GM21367 (cell line): ENCODE measurements around the gene ADCY2.

Source experiments
- ATAC-seq: cut with Tn5 transposase; IDR thresholded peaks from one replicate; pipeline ENCODE4 v1.9.1; 2021; ENCODE audit not compliant: unreplicated experiment

Gene ADCY2

GRCh38 chr5:7585807-7586206, 189.9 kb downstream of the ADCY2 start:
- ATAC-seq = no peak

DNA sequence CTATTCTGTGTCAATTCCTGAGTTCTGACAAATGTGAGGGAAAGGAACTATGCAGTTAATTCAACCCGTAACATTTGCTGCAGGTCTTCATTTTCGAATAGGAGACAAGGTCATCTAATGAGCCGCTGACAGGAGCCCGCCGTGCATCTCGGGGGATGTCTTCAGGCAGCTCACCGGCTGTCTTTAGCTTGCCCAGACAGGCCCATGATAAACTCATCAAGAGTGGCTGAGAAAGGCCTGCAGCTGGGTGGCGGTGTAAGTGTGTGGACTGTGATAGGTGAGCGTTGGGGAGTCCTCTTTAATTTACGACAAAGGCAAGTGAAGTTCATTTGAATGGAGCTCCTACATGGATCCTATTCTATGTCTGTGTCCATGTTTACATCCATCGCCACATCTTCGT, 190.5 kb downstream of the ADCY2 start:
- ATAC-seq = no peak

DNA sequence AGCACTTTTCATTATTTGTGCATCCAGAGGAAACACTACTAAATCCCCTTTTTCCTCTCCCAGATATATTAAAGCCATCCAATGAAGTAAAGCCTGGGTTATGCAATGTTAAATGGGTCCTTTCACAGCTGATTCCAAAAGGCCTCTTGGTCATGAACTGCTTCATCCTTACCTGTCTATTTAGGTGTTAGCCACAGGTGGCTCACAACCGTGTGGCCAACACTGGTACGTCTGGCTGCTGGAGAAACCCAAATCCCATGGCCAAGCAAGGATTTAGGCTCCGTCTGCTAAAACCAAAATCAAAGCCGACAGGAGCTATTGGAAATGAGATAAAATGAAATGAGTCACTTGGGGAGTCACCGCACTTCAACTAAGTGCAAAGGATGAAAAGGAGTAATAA, 193.9 kb downstream of the ADCY2 start:
- no peak for ATAC-seq

- no peak for ATAC-seq
Observed at GRCh38 chr5:7592910-7593309, 197.0 kb downstream of the ADCY2 start.

DNA sequence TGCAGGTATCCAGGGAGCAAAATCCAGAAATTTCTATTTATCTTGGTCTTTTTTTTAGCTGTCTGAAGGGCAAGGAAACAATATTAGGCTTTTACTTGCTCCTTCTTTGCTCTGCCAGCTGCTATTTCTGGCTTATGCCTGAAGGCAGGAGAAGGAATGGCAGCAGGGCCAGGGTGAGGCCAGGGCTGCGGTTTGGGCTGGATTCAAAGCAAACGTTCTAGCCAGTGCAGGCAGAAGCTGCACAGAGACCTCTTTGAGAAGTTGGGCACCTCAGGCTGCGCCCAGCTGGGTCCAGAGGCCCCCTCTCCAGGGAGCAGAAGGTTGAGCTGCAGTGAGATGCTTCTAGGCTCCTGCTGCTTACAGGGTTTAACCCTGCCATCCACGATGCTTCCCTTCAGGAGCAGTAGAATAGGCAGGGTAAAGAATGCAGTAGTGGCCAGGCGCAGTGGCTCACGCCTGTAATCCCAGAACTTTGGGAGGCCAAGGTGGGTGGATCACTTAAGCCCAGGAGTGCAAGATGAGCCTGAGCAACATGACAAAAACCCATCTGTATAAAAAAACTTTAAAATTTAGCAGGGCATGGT, 201.2 kb downstream of the ADCY2 start:
- no peak for ATAC-seq

- ATAC-seq = no peak
Observed at GRCh38 chr5:7606840-7607465, 211.0 kb downstream of the ADCY2 start.

GRCh38 chr5:7608772-7609171, 212.8 kb downstream of the ADCY2 start:
- no peak for ATAC-seq

DNA sequence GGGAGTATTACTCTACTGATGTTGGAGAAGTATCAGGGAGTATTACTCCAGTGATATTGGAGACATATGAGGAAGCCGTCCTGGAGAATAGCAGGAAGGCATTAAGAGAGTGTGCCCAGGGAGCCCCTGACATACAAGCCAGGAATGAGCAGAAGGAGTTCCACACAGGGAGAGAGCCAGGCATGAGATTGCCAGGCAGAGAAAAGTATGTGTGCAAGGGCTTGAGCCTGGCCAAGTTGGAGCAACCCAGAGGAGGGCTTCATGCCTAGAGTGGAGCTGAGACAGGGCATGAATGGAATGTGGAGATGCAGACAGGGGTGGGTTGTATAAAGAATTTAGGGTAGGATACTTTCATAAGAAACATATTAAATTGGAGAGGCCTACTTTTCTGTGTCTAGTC, 213.8 kb downstream of the ADCY2 start:
- no peak for ATAC-seq

GRCh38 chr5:7610531-7611177, 214.7 kb downstream of the ADCY2 start:
- ATAC-seq = no peak

GRCh38 chr5:7611518-7611917, 215.6 kb downstream of the ADCY2 start:
- no peak for ATAC-seq

- ATAC-seq = no peak
Observed at GRCh38 chr5:7615566-7616061, 219.7 kb downstream of the ADCY2 start.

- no peak for ATAC-seq
Observed at GRCh38 chr5:7616897-7617296, 221.0 kb downstream of the ADCY2 start.

- no peak for ATAC-seq
Observed at GRCh38 chr5:7622498-7622897, 226.6 kb downstream of the ADCY2 start.

DNA sequence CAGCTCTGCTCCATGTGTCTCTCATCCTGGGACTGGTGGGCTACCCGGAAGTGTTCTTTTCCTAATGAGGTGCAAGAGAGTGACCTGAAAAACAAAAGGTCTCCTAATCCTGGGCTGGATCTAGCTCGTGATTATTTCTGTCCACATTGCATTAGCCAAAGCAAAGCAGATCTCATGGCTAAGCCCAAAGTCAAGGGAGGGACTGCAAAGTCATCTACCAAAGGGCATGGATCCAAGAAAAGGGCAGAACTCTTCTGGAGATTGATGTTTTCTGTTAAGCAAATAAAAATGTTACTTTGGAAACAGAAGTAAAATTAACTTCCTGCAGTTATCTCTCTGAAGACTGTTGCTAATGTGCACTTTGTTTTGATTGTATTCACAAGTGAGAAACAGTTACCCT, 229.8 kb downstream of the ADCY2 start:
- ATAC-seq = no peak

DNA sequence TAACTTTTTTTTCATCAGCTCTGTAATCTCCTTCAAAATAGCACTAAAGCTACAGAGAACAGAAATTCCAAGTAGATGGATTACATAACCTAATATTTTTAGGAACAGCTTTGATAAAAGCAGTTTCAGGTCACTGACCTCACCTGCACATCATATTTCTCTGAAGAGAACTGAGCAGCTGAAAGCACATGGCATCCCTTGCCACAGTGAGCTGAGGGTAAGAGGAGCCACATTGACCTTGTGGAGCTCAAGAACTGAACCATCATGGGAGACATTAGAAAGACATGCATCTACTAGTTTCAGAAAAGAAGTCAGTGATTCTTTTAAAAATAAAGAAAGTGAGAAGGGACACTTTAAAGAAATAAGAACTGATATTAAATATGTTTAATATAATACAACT, 232.3 kb downstream of the ADCY2 start:
- no peak for ATAC-seq

DNA sequence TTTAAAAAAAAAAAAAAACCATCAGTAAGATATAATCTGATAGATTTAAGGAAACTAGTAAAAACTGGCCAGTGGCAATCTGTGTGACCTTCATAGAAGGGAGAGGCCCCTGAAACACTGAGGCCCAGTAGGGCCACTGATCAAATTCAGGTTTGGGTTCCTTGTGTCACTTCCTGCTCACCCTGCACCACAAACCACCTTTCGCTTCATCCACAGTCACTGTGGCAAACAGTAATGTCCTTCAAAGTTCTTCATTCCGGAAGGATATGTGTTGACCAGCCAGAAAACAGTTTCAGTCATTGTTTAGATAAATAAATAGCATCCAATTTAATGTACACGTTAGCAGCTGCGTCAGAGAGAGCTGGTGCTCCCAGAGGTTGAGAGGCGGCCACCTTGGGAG, 232.9 kb downstream of the ADCY2 start:
- ATAC-seq = no peak

DNA sequence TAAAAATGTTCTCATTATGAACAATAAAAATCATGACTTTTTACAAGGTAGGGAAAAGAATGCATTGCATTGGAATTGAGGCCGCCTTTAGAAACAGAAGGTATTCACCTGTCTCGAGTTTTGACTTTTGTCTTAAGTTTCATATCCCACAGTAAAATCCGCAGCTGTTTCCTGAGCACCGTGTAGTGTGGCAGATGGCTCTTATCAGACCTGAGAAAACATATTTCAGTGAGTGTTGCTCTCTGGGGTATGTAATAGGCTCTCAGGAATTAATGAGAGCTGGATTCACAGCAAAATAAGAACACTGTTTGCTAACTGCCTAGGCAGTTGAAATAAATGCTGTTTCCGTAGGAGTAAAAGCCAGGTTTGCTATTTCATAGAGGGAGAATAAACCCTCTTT, 233.6 kb downstream of the ADCY2 start:
- ATAC-seq = no peak

DNA sequence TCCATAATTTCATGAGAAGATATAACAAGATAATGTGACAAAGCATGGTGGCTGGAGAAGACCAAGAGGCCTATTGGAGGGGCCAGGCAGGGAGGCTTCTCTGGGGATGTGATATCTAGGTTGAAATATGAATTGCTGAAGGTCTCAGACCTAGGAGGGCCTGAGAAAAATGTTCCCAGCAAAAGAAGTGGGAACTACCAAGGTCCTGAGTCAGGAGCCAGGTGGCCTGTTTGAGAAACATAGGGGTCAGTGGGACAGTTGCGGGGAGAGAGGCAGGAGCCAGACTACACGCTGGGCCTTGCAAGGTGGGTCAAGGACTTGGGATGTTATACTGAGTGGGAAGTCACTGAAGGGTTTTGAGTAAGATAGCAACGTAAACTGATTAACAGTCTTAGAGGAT, 238.9 kb downstream of the ADCY2 start:
- no peak for ATAC-seq

- ATAC-seq = no peak
Observed at GRCh38 chr5:7638456-7638855, 242.5 kb downstream of the ADCY2 start.

GRCh38 chr5:7642029-7642428, 246.1 kb downstream of the ADCY2 start:
- ATAC-seq = no peak

GRCh38 chr5:7644723-7645122, 248.8 kb downstream of the ADCY2 start:
- ATAC-seq = no peak

- ATAC-seq = no peak
Observed at GRCh38 chr5:7650755-7651154, 254.8 kb downstream of the ADCY2 start.

DNA sequence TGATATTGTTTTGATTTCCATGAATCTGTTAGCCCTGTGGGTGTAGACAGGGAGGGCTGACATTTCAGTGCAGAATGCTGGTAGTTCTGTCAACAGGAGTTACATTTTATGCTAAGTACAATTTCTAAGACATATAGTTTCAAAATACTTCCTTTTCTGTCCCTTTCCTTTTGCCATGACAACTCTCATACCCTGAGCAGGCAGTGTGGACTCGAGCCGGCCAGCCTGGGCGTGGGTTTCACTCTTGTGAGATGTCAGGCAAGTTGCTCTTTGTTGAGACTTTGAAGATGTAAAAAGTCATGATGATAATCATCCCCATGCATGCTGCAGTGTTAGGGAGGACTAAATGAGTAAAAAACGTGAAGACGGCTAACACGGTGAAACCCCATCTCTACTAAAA, 257.1 kb downstream of the ADCY2 start:
- ATAC-seq = no peak
